K562 (cell line): ENCODE results near the gene ARPP21. TPM values are rescaled to one million over a fixed set of nuclear protein-coding genes. Genes with fewer than 3 reads are reported as not detected.

Source experiments
- ATAC-seq: fragments of 200-7000 bp; cut with Tn5 transposase; 3 replicates; pipeline ENCODE4 v1.9.1; 2020; ENCODE audit warnings: moderate library complexity
- BruUV-seq: library from RNA; stranded (reverse); fragments of 400-500 nt; replicated peaks from 2 replicates; lab custom pipeline; 2021; lab: Mats Ljungman, UMichigan
- CTCF ChIA-PET: fragments of 300-600 bp; formaldehyde crosslinking; extraction: SDS; loops from one replicate; lab custom pipeline; 2021; ENCODE audit warnings: low intra/inter-chr PET ratio; lab: Yijun Ruan, JAX
- POLR2A ChIA-PET: fragments of 300-600, 350-650 bp; sonication (Branson Sonifier 250); formaldehyde crosslinking; extraction: SDS; loops from one replicate; lab custom pipeline; 2021; ENCODE audit warnings: antibody characterized with exemption, inconsistent platforms; lab: Yijun Ruan, JAX
- DNase-seq, 4 experiments: peaks; one replicate each; pipeline versions ENCODE4 v3.0.0 to v3.0.0-alpha.2; 2011 to 2018; ENCODE audit warnings: low spot score in 3 of 4, mixed read lengths in 3 of 4; ENCODE audit errors: extremely low read depth in 1 of 4
- FAIRE-seq: peaks from 2 replicates; lab custom pipeline; 2011; peaks lifted over from hg19 to GRCh38; lab: Jason Lieb, UNC
- H2AFZ ChIP-seq: 2 replicates; pipeline ENCODE4 v1.6.0; 2011; ENCODE audit warnings: low read depth, low read length, control low read depth, inconsistent platforms
- H3K27ac ChIP-seq: fragments of 200-600 bp; 3 replicates; pipeline ENCODE4 v1.8.0; 2011; ENCODE audit warnings: low read depth, mild to moderate bottlenecking, control low read depth, inconsistent platforms, low read length, moderate library complexity, mixed read lengths; ENCODE audit errors: extremely low read depth
- H3K27me3 ChIP-seq, 2 experiments: fragments of 300-600 bp in 1 of 2; 2 replicates in 1 of 2; 3 replicates in 1 of 2; pipeline versions ENCODE4 v1.6.0 to v1.8.0; 2011; ENCODE audit warnings: inconsistent platforms in 2 of 2, low read length in 2 of 2, mild to moderate bottlenecking in 1 of 2, mixed read lengths in 1 of 2, moderate library complexity in 1 of 2; ENCODE audit not compliant: control insufficient read depth in 2 of 2, insufficient read depth in 2 of 2
- H3K36me3 ChIP-seq: fragments of 300-600 bp; 3 replicates; pipeline ENCODE4 v1.8.0; 2011; ENCODE audit warnings: mild to moderate bottlenecking, low read length, inconsistent platforms; ENCODE audit not compliant: control insufficient read depth, insufficient read depth
- H3K4me1 ChIP-seq, 2 experiments: fragments of 200-600 bp in 1 of 2; replicated peaks in 1 of 2; 2 replicates in 1 of 2; 3 replicates in 1 of 2; pipeline versions ENCODE4 v1.5.1 to v1.8.0; 2011; ENCODE audit warnings: inconsistent platforms in 2 of 2, low read length in 2 of 2, mild to moderate bottlenecking in 1 of 2, mixed read lengths in 1 of 2, moderate library complexity in 1 of 2; ENCODE audit not compliant: control insufficient read depth in 2 of 2, insufficient read depth in 2 of 2
- H3K4me2 ChIP-seq: 2 replicates; pipeline ENCODE4 v1.6.1; 2011; ENCODE audit warnings: low read length, control low read depth, inconsistent platforms, mixed read lengths; ENCODE audit not compliant: insufficient read depth
- H3K4me3 ChIP-seq: fragments of 200-600 bp; sonication (generic), shearing (Covaris generic); 2 replicates; pipeline ENCODE4 v1.5.1; 2016; ENCODE audit warnings: control low read depth, inconsistent platforms
- H3K79me2 ChIP-seq: fragments of 200-600 bp; 3 replicates; pipeline ENCODE4 v1.8.0; 2011; ENCODE audit warnings: low read length, inconsistent platforms; ENCODE audit not compliant: control insufficient read depth, insufficient read depth
- H3K9ac ChIP-seq, 2 experiments: 2 replicates each; pipeline versions ENCODE4 v1.6.0 to v1.6.1; 2011; ENCODE audit warnings: low read depth in 2 of 2, low read length in 2 of 2, control low read depth in 1 of 2, inconsistent platforms in 1 of 2, mild to moderate bottlenecking in 1 of 2, mixed read lengths in 1 of 2; ENCODE audit not compliant: insufficient read depth in 1 of 2
- H3K9me1 ChIP-seq: one replicate; pipeline ENCODE4 v1.6.0; 2011; ENCODE audit warnings: inconsistent platforms, mild to moderate bottlenecking, low read length, moderate library complexity; ENCODE audit not compliant: control insufficient read depth, insufficient read depth
- H3K9me3 ChIP-seq: replicated peaks from 2 replicates; pipeline ENCODE4 v1.5.1; 2011; ENCODE audit warnings: low read depth, low read length, inconsistent platforms; ENCODE audit not compliant: control insufficient read depth, insufficient read depth
- H4K20me1 ChIP-seq: replicated peaks from 2 replicates; pipeline ENCODE4 v1.6.1; 2011; ENCODE audit warnings: low read length, inconsistent platforms, mixed read lengths; ENCODE audit not compliant: control insufficient read depth, insufficient read depth
- CBX2 ChIP-seq: fragments of 200-600 bp; sonication (generic); IDR thresholded peaks from one replicate; pipeline ENCODE4 v1.6.1; 2012; ENCODE audit warnings: mild to moderate bottlenecking, low read length, inconsistent platforms; ENCODE audit not compliant: insufficient read depth, poor library complexity, severe bottlenecking
- EWSR1 ChIP-seq: fragments of 450-650 bp; IDR thresholded peaks from 2 replicates; pipeline ENCODE4 v1.6.1; 2018; ENCODE audit warnings: borderline replicate concordance, mild to moderate bottlenecking, low read depth, moderate library complexity; ENCODE audit not compliant: partially characterized antibody
- HIVEP1 ChIP-seq: fragments of 250-450 bp; sonication (Bioruptor Pico); IDR thresholded peaks from 2 replicates; pipeline ENCODE4 v1.4.0; 2020; ENCODE audit warnings: mild to moderate bottlenecking
- L3MBTL2 ChIP-seq: fragments of 450-650 bp; IDR thresholded peaks from 2 replicates; pipeline ENCODE4 v1.6.1; 2016; ENCODE audit warnings: mild to moderate bottlenecking, moderate library complexity
- MTA3 ChIP-seq: fragments of 450-650 bp; formaldehyde crosslinking; IDR thresholded peaks from 2 replicates; pipeline ENCODE4 v1.6.1; 2017; ENCODE audit warnings: mild to moderate bottlenecking, borderline replicate concordance
- U2AF1 ChIP-seq: fragments of 200-400 bp; formaldehyde crosslinking; optimal IDR thresholded peaks from 2 replicates; pipeline ENCODE3; 2017; ENCODE audit warnings: mild to moderate bottlenecking, low read depth, low read length, moderate library complexity
- ZNF124 ChIP-seq: sonication (generic); formaldehyde crosslinking; IDR thresholded peaks from 2 replicates; pipeline ENCODE4 v1.8.1; 2022; ENCODE audit warnings: missing genetic modification reagents
- ZNF764 ChIP-seq: fragments of 250-450 bp; sonication (Bioruptor Pico); IDR thresholded peaks from 2 replicates; pipeline ENCODE4 v1.4.0; 2020; ENCODE audit warnings: low read depth, mild to moderate bottlenecking, moderate library complexity
- WGBS: fragments of 100-300 bp; shearing (Covaris generic); methylation state at CpG from one replicate; pipeline ENCODE4 v1.1.6; 2016; ENCODE audit warnings: low coverage, mixed read lengths; ENCODE audit not compliant: insufficient coverage; ENCODE audit errors: missing lambda C conversion rate; 5-methylcytosine and 5-hydroxymethylcytosine counted together
- in situ Hi-C: fragments of 300-500 bp; cut with MboI; formaldehyde crosslinking; loops from 4 replicates; pipeline ENCODE4 v1.15.0; 2018; ENCODE audit warnings: inconsistent platforms, mixed read lengths
- intact Hi-C: fragments of 100-400 bp; cut with micrococcal nuclease; formaldehyde crosslinking; loops from 2 replicates; pipeline ENCODE4 v1.14.2; 2022
- polyA plus RNA-seq, 8 experiments: library from polyadenylated mRNA; depleted of rRNA in 4 of 8; stranded (reverse) in 5 of 8; unstranded in 3 of 8; fragments of >200 nt; fragmentation: Nextera tagmentation in 2 of 8; fragmentation: Illumina TruSeq in 1 of 8; extraction: Ambion mirVana in 2 of 8; extraction: Trizol in 1 of 8; gene quantifications; 2 replicates each; pipeline versions ENCODE4 v1.2.1 to v1.2.3, GENCODE V29; 2011 to 2014; ENCODE audit warnings: inconsistent platforms in 1 of 8, missing spikeins in 1 of 8
- total RNA-seq, 7 experiments: library from RNA; depleted of rRNA in 6 of 7; stranded (reverse); fragments of >200 nt in 6 of 7; fragmentation: Illumina TruSeq in 2 of 7; extraction: Trizol in 2 of 7; gene quantifications; 2 replicates each; pipeline versions ENCODE4 v1.2.1 to v1.2.3, GENCODE V29; 2011 to 2021; ENCODE audit warnings: low replicate concordance in 1 of 7
- TF ChIP-seq, protein P1 (sequence below): fragments of 450-650 bp; IDR thresholded peaks from 2 replicates; pipeline ENCODE4 v1.6.1; 2016
- TF ChIP-seq, protein P2 (sequence below): fragments of 250-450 bp; sonication (Bioruptor Pico); IDR thresholded peaks from 2 replicates; pipeline ENCODE4 v1.4.0; 2020

Gene ARPP21
- total and polyA plus RNA-seq, 9 of the 15 experiments (the other 6 are each of a cell fraction or from before 2014, with no cell fraction given) = not detected

DNA sequence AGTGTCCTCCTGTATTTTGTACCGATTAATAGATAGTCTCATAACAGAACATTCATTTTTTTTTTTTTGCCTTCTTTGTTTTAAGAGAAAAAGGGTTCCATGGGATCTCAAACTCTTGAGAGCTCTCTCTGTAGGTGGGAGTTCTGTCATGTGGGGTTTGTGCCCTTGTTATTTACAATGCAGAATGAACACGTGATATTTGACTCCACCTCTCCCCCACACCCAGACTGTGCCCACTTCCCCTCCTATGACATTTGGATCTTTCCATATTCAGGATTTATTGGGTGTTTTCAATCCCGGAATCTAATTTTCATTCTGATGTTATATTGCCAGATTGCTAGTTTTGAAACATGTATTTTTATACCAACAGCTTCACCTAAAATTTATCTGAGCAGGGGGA lies 49.5 kb downstream of the ARPP21 start:
- in situ Hi-C loops = no loop called here
- DNase-seq (no peak), ATAC-seq (no peak), FAIRE-seq (no peak)
- H4K20me1 ChIP-seq = no peaks in the 10 kb centered on the region
- CTCF ChIA-PET = no interaction called here
- TF ChIP-seq ZNF124 (CRISPR knock-in tag) = no peak
- no peak for TF ChIP-seq MTA3
- no peak for TF ChIP-seq CBX2
- TF ChIP-seq L3MBTL2 = no peak
- TF ChIP-seq ZNF764 (CRISPR knock-in tag) = no peak
- TF ChIP-seq, protein P1, sequence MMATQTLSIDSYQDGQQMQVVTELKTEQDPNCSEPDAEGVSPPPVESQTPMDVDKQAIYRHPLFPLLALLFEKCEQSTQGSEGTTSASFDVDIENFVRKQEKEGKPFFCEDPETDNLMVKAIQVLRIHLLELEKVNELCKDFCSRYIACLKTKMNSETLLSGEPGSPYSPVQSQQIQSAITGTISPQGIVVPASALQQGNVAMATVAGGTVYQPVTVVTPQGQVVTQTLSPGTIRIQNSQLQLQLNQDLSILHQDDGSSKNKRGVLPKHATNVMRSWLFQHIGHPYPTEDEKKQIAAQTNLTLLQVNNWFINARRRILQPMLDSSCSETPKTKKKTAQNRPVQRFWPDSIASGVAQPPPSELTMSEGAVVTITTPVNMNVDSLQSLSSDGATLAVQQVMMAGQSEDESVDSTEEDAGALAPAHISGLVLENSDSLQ = no peak
- no peak for TF ChIP-seq EWSR1
- no peak for TF ChIP-seq U2AF1
- TF ChIP-seq, protein P2, sequence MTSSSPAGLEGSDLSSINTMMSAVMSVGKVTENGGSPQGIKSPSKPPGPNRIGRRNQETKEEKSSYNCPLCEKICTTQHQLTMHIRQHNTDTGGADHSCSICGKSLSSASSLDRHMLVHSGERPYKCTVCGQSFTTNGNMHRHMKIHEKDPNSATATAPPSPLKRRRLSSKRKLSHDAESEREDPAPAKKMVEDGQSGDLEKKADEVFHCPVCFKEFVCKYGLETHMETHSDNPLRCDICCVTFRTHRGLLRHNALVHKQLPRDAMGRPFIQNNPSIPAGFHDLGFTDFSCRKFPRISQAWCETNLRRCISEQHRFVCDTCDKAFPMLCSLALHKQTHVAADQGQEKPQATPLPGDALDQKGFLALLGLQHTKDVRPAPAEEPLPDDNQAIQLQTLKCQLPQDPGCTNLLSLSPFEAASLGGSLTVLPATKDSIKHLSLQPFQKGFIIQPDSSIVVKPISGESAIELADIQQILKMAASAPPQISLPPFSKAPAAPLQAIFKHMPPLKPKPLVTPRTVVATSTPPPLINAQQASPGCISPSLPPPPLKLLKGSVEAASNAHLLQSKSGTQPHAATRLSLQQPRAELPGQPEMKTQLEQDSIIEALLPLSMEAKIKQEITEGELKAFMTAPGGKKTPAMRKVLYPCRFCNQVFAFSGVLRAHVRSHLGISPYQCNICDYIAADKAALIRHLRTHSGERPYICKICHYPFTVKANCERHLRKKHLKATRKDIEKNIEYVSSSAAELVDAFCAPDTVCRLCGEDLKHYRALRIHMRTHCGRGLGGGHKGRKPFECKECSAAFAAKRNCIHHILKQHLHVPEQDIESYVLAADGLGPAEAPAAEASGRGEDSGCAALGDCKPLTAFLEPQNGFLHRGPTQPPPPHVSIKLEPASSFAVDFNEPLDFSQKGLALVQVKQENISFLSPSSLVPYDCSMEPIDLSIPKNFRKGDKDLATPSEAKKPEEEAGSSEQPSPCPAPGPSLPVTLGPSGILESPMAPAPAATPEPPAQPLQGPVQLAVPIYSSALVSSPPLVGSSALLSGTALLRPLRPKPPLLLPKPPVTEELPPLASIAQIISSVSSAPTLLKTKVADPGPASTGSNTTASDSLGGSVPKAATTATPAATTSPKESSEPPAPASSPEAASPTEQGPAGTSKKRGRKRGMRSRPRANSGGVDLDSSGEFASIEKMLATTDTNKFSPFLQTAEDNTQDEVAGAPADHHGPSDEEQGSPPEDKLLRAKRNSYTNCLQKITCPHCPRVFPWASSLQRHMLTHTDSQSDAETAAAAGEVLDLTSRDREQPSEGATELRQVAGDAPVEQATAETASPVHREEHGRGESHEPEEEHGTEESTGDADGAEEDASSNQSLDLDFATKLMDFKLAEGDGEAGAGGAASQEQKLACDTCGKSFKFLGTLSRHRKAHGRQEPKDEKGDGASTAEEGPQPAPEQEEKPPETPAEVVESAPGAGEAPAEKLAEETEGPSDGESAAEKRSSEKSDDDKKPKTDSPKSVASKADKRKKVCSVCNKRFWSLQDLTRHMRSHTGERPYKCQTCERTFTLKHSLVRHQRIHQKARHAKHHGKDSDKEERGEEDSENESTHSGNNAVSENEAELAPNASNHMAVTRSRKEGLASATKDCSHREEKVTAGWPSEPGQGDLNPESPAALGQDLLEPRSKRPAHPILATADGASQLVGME (CRISPR knock-in tag) = no peak
- no peak for TF ChIP-seq HIVEP1
- H3K27me3 ChIP-seq = no peaks in the 10 kb centered on the region
- H3K79me2 ChIP-seq = no peaks in the 10 kb centered on the region
- H2AFZ ChIP-seq = no peak overlapping the region
- no peak overlapping the region for H3K9ac ChIP-seq
- no TSS peak for BruUV-seq
- H3K4me2 ChIP-seq = no peak overlapping the region
- H3K4me3 ChIP-seq = no peak overlapping the region
- 0% methylated on average over 3 of the region's 3 CpGs for WGBS
- H3K36me3 ChIP-seq = no peaks in the 10 kb centered on the region
- 0 out of 2 replicates have a peak, but pooled peaks cover 4% of the 10 kb centered on the region for H3K9me3 ChIP-seq
- no peak overlapping the region for H3K27ac ChIP-seq
- POLR2A ChIA-PET = no interaction called here
- intact Hi-C loops = no loop called here
- no peaks in the 10 kb centered on the region for H3K9me1 ChIP-seq
- no peaks in the 10 kb centered on the region for H3K4me1 ChIP-seq
